GM21515 (cell line): ENCODE measurements around the gene TIMM10B.
"Not testable (repeated sequence)": the region's sequence is repeated elsewhere in the genome, so short reads cannot be mapped to it uniquely, and the experiment has no call there.

Experiments used
- ATAC-seq: cut with Tn5 transposase; IDR thresholded peaks from one replicate; pipeline ENCODE4 v1.9.1; 2021; ENCODE audit not compliant: unreplicated experiment

Gene TIMM10B

DNA sequence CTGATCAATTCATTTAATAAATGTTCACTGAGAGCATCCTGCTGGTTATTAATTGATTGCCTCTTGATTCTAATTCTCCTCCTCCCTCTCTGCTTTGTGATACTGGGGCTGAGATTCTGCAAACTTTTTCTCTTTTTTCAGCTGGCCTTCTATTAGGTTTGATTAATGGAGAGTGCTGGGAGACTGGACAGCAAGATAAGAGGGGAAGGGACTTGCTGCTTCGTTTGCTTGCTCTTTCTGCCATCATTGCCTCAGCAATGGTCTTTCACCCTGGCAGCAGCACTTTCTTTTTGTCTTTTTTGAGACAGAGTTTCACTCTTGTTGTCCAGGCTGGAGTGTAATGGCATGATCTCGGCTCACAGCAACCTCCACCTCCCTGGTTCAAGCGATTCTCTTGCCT is 22.9 kb downstream of the TIMM10B start:
- no peak for ATAC-seq

DNA sequence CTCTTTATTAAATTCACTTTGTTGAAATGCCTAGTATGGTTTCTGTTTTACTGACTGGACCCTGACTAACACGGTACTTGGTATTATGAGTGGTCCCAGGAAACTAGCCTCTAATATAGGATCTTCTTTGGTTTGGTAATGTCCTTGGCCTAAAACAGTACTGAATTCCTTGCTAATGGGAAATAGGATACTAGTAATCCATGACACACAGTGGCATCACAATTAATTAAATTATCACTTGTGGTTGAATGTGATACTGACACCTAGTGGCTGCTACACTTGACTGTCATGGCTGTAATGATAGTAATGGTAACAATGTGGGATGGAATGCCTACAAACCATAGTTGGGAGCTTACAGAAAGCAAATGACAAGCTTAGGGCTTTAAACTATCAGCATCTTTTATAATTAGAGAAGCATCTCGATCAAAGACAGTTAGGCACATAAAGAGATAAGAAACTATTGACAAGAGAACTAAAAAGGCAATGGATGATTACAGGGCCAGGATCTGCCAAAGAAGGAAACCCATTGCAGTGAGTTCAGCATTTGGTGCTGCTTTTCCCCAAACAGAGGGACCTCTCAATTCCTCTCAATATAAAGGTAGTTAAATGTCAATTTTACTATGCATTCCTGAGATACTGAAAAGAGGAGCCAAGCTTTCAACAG is 24.4 kb downstream of the TIMM10B start:
- no peak for ATAC-seq

- ATAC-seq, result no peak
Observed at GRCh38 chr11:6516865-6517264, 35.6 kb downstream of the TIMM10B start.

- no peak for ATAC-seq
Observed at GRCh38 chr11:6520265-6520664, 39.0 kb downstream of the TIMM10B start.

DNA sequence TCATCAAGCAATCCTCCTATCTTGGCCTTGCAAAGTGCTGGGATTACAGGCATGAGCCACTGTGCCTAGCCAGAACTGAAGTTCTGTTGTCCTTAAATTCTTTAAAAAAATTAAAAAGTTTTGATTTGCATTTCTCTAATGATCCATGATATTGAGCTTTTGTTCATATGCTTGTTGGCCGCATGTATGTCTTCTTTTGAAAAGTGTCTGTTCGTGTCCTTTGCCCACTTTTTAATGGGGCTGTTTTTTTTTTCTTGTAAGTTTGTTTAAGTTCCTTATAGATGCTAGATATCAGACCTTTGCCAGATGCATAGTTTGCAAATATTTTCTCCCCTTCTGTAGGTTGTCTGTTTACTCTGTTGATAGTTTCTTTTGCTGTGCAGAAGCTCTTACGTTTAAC is 40.6 kb downstream of the TIMM10B start:
- not testable (repeated sequence) for ATAC-seq

- ATAC-seq, result no peak
Observed at GRCh38 chr11:6523253-6523652, 42.0 kb downstream of the TIMM10B start.

DNA sequence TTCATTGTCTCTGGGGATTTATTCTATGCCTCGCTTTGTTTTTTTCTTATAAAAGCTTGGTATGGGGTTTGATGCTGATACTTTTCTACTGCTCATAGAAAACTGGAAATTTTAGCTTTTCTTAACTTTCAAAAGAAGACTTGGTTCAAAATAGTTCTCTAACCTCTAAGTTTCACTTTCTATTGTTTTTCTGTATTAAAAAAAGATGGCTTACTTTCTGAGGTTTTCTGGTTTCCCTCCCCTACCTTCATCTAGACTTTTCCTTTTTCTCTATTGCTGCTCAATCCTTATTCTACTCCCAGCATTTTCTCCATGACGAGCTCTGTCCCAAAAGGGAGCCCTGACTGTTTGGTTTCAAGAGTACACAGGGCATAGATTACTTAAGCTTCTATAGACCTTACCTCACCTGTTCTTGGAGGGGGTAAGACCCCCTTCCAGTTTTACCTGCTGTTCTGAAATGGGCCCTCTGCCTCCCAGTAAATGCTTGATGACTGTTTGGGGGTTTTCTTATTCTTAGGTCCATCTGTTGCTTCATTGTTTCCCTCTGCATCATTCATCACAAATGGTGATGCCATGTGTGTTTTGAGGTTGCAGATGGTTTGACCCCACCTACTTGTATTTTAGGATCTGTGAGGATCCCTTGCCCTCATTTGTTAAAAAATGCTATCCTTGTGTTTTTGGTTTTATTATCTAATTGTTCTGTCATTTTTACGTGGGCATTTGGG is 45.3 kb downstream of the TIMM10B start:
- ATAC-seq, result no peak

DNA sequence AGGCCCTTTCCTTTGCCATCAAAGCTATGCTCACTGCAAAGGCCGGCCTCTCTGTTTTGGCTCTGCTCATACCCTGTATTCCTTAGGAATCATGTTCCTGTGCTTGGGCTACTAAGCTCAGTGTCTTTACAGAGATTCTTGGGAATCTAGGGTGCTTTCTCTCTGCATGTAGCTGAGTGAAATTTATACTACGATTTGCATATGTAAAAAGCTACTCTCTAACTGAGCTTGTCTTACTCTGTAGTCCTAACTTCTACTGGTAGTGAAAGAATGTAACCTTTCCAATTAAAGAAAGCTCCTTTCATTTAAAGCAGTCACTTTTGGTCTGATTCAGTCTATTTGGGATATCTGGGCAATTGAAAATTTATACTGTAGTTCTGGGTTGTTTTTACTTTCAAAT is 48.0 kb downstream of the TIMM10B start:
- ATAC-seq, result no peak

DNA sequence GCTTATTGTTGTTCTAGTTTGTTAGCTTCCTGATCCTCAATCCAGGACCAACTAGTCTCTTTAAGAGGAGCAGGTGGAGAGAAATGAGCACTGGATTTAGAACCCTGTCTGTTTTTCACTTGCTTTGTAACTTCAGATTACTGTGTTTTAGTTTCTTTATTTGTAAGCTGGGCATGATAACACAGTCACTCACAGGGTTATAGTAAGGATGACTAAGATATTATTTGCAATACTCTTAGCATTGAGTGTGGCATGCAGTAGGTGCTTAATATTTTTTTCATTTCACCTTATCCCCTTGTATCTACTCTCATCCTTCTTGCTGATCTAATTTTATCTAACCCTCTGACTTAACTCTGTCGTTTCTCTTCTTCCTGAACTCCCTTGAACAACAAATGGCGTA is 49.5 kb downstream of the TIMM10B start:
- no peak for ATAC-seq

- ATAC-seq, result no peak
Observed at GRCh38 chr11:6531267-6531752, 50.0 kb downstream of the TIMM10B start.
